GM10266 (cell line): ENCODE results near the gene KCNN3.
A peak's percentile ranks its signal among the peaks of the same experiment; 100 is the strongest.

Experiments used
- DNase-seq: peaks from one replicate; pipeline ENCODE4 v3.0.0; 2012; ENCODE audit errors: extremely low spot score
- CTCF ChIP-seq: IDR thresholded peaks from 2 replicates; pipeline ENCODE4 v1.5.1; 2012; ENCODE audit warnings: mild to moderate bottlenecking, low read depth; ENCODE audit not compliant: control insufficient read depth, insufficient read depth; ENCODE audit errors: missing control alignments

Gene KCNN3

GRCh38 chr1:154797175-154797574 is 72.9 kb downstream of the KCNN3 start:
- TF ChIP-seq CTCF = no peak
- no peak for DNase-seq

- no peak for TF ChIP-seq CTCF
- no peak for DNase-seq
Measured at GRCh38 chr1:154796303-154796892, 73.7 kb downstream of the KCNN3 start.

GRCh38 chr1:154794608-154795007 is 75.5 kb downstream of the KCNN3 start:
- no peak for DNase-seq

GRCh38 chr1:154793685-154794084 is 76.4 kb downstream of the KCNN3 start:
- no peak for TF ChIP-seq CTCF
- no peak for DNase-seq

More at GRCh38 chr1:154794608-154795007, 75.5 kb downstream of the KCNN3 start:
- no peak for TF ChIP-seq CTCF

- no peak for DNase-seq
- no peak for TF ChIP-seq CTCF
Measured at GRCh38 chr1:154792899-154793298, 77.2 kb downstream of the KCNN3 start.

GRCh38 chr1:154791292-154792166 is 78.6 kb downstream of the KCNN3 start:
- TF ChIP-seq CTCF = peak; percentile 42
- DNase-seq = peak; percentile 81

- no peak for DNase-seq
- TF ChIP-seq CTCF = no peak
Measured at GRCh38 chr1:154788886-154789285, 81.2 kb downstream of the KCNN3 start.
